Measurements from ENCODE around the gene CARD11.

CARD11 gene

GRCh38 chr7:3080106-3080505 lies 36.4 kb upstream of the CARD11 start:
- Histone ChIP-seq H3K27ac (no peak overlapping the region), H3K4me3 (IDR thresholded peaks at IDR 0.05; ENCODE audit: insufficient read depth, low read depth, low read length) (no peak overlapping the region), H3K4me1 (ENCODE audit: low read depth, poor library complexity, severe bottlenecking) (no peaks in the 10 kb centered on the region), H2AFZ (ENCODE audit: low read depth) (no peak overlapping the region), H3K27me3 (ENCODE audit: insufficient read depth, low read depth) (no peaks in the 10 kb centered on the region), H4K20me1 (ENCODE audit: insufficient read depth) (no peaks in the 10 kb centered on the region), H3K4me2 (no peak overlapping the region), H3K36me3 (ENCODE audit: insufficient read depth) (no peaks in the 10 kb centered on the region), H3K9ac (no peak overlapping the region), H3K79me2 (ENCODE audit: insufficient read depth, low read depth) (no peaks in the 10 kb centered on the region)
- no peak for TF ChIP-seq CTCF (conservative IDR thresholded peaks at IDR 0.05; ENCODE audit: low read depth, low read length)

GRCh38 chr7:3078514-3078913 lies 34.8 kb upstream of the CARD11 start:
- no peak overlapping the region for H3K9ac ChIP-seq
- TF ChIP-seq CTCF (conservative IDR thresholded peaks at IDR 0.05; ENCODE audit: low read depth, low read length), result no peak
- no peak overlapping the region for H3K4me3 ChIP-seq (IDR thresholded peaks at IDR 0.05; ENCODE audit: insufficient read depth, low read depth, low read length)
- H3K79me2 ChIP-seq (ENCODE audit: insufficient read depth, low read depth), result no peaks in the 10 kb centered on the region
- no peaks in the 10 kb centered on the region for H4K20me1 ChIP-seq (ENCODE audit: insufficient read depth)
- no peak overlapping the region for H2AFZ ChIP-seq (ENCODE audit: low read depth)
- H3K4me2 ChIP-seq, result no peak overlapping the region
- no peaks in the 10 kb centered on the region for H3K27me3 ChIP-seq (ENCODE audit: insufficient read depth, low read depth)
- H3K4me1 ChIP-seq (ENCODE audit: low read depth, poor library complexity, severe bottlenecking), result no peaks in the 10 kb centered on the region
- H3K36me3 ChIP-seq (ENCODE audit: insufficient read depth), result no peaks in the 10 kb centered on the region
- H3K27ac ChIP-seq, result no peak overlapping the region

- no peaks in the 10 kb centered on the region for H4K20me1 ChIP-seq (ENCODE audit: insufficient read depth)
- H3K9ac ChIP-seq, result no peak overlapping the region
- no peaks in the 10 kb centered on the region for H3K4me1 ChIP-seq (ENCODE audit: low read depth, poor library complexity, severe bottlenecking)
- H3K79me2 ChIP-seq (ENCODE audit: insufficient read depth, low read depth), result no peaks in the 10 kb centered on the region
- H3K27me3 ChIP-seq (ENCODE audit: insufficient read depth, low read depth), result no peaks in the 10 kb centered on the region
- no peak overlapping the region for H3K4me2 ChIP-seq
- TF ChIP-seq CTCF (conservative IDR thresholded peaks at IDR 0.05; ENCODE audit: low read depth, low read length), result no peak
- no peaks in the 10 kb centered on the region for H3K36me3 ChIP-seq (ENCODE audit: insufficient read depth)
- no peak overlapping the region for H2AFZ ChIP-seq (ENCODE audit: low read depth)
- H3K4me3 ChIP-seq (IDR thresholded peaks at IDR 0.05; ENCODE audit: insufficient read depth, low read depth, low read length), result no peak overlapping the region
- H3K27ac ChIP-seq, result no peak overlapping the region
Observed at GRCh38 chr7:3076700-3077099, 33.0 kb upstream of the CARD11 start.

GRCh38 chr7:3076163-3076562 lies 32.5 kb upstream of the CARD11 start:
- Histone ChIP-seq H3K4me3 (IDR thresholded peaks at IDR 0.05; ENCODE audit: insufficient read depth, low read depth, low read length) (no peak overlapping the region), H3K27me3 (ENCODE audit: insufficient read depth, low read depth) (no peaks in the 10 kb centered on the region), H3K9ac (no peak overlapping the region), H2AFZ (ENCODE audit: low read depth) (no peak overlapping the region), H3K4me1 (ENCODE audit: low read depth, poor library complexity, severe bottlenecking) (no peaks in the 10 kb centered on the region), H3K79me2 (ENCODE audit: insufficient read depth, low read depth) (no peaks in the 10 kb centered on the region), H3K4me2 (no peak overlapping the region), H4K20me1 (ENCODE audit: insufficient read depth) (no peaks in the 10 kb centered on the region), H3K27ac (no peak overlapping the region), H3K36me3 (ENCODE audit: insufficient read depth) (no peaks in the 10 kb centered on the region)
- no peak for TF ChIP-seq CTCF (conservative IDR thresholded peaks at IDR 0.05; ENCODE audit: low read depth, low read length)

GRCh38 chr7:3075441-3075840 lies 31.8 kb upstream of the CARD11 start:
- H3K27ac ChIP-seq, result no peak overlapping the region
- H3K4me2 ChIP-seq, result no peak overlapping the region
- no peaks in the 10 kb centered on the region for H3K36me3 ChIP-seq (ENCODE audit: insufficient read depth)
- TF ChIP-seq CTCF (conservative IDR thresholded peaks at IDR 0.05; ENCODE audit: low read depth, low read length), result no peak
- H3K4me1 ChIP-seq (ENCODE audit: low read depth, poor library complexity, severe bottlenecking), result no peaks in the 10 kb centered on the region
- H3K27me3 ChIP-seq (ENCODE audit: insufficient read depth, low read depth), result no peaks in the 10 kb centered on the region
- H2AFZ ChIP-seq (ENCODE audit: low read depth), result no peak overlapping the region
- no peaks in the 10 kb centered on the region for H4K20me1 ChIP-seq (ENCODE audit: insufficient read depth)
- no peak overlapping the region for H3K9ac ChIP-seq
- H3K79me2 ChIP-seq (ENCODE audit: insufficient read depth, low read depth), result no peaks in the 10 kb centered on the region
- H3K4me3 ChIP-seq (IDR thresholded peaks at IDR 0.05; ENCODE audit: insufficient read depth, low read depth, low read length), result no peak overlapping the region

All from KMS-11 (cell line).